ENCODE measurements around the gene SHFL.

SHFL gene

GRCh38 chr19:10088949-10089554, 2.9 kb downstream of the SHFL start:
- DNase-seq = no peak
- H3K27me3 ChIP-seq (replicated peaks) = no peaks in the 10 kb centered on the region
- in situ Hi-C loops (cut with HindIII; ENCODE audit: low pct_ligation_motif_present, low sequenced_read_pairs) = no loop called here
- H3K27ac ChIP-seq = no peak overlapping the region
- peaks cover 18% of the 10 kb centered on the region for H3K36me3 ChIP-seq (replicated peaks)
- no peak for TF ChIP-seq CTCF (IDR thresholded peaks at IDR 0.05; ENCODE audit: low read depth, low read length, missing control alignments)
- no peak overlapping the region for H3K4me3 ChIP-seq (ENCODE audit: low read depth, low read length)

- H3K27me3 ChIP-seq (replicated peaks) = no peaks in the 10 kb centered on the region
- TF ChIP-seq CTCF (IDR thresholded peaks at IDR 0.05; ENCODE audit: low read depth, low read length, missing control alignments) = no peak
- H3K36me3 ChIP-seq (replicated peaks) = peaks cover 18% of the 10 kb centered on the region
- in situ Hi-C loops (cut with HindIII; ENCODE audit: low pct_ligation_motif_present, low sequenced_read_pairs) = no loop called here
- H3K27ac ChIP-seq = no peak overlapping the region
- DNase-seq = no peak
- H3K4me3 ChIP-seq (ENCODE audit: low read depth, low read length) = no peak overlapping the region
These were observed 3.8 kb downstream of the SHFL start for GRCh38 chr19:10089801-10090375.

GRCh38 chr19:10091370-10091687, 5.2 kb downstream of the SHFL start:
- H3K27ac ChIP-seq = no peak overlapping the region
- no peaks in the 10 kb centered on the region for H3K27me3 ChIP-seq (replicated peaks)
- in situ Hi-C loops (cut with HindIII; ENCODE audit: low pct_ligation_motif_present, low sequenced_read_pairs) = no loop called here
- H3K36me3 ChIP-seq (replicated peaks) = peaks cover 18% of the 10 kb centered on the region
- DNase-seq = no peak
- no peak overlapping the region for H3K4me3 ChIP-seq (ENCODE audit: low read depth, low read length)
- no peak for TF ChIP-seq CTCF (IDR thresholded peaks at IDR 0.05; ENCODE audit: low read depth, low read length, missing control alignments)

- Histone ChIP-seq H3K27me3 (replicated peaks) (no peaks in the 10 kb centered on the region), H3K36me3 (replicated peaks) (peaks cover 18% of the 10 kb centered on the region), H3K27ac (no peak overlapping the region), H3K4me3 (ENCODE audit: low read depth, low read length) (no peak overlapping the region)
- DNase-seq = no peak
- in situ Hi-C loops (cut with HindIII; ENCODE audit: low pct_ligation_motif_present, low sequenced_read_pairs) = no loop called here
- no peak for TF ChIP-seq CTCF (IDR thresholded peaks at IDR 0.05; ENCODE audit: low read depth, low read length, missing control alignments)
These were observed 6.0 kb downstream of the SHFL start for GRCh38 chr19:10091895-10092641.

GRCh38 chr19:10092648-10093294, 6.7 kb downstream of the SHFL start:
- H3K36me3 ChIP-seq (replicated peaks) = peaks cover 18% of the 10 kb centered on the region
- no peak overlapping the region for H3K4me3 ChIP-seq (ENCODE audit: low read depth, low read length)
- in situ Hi-C loops (cut with HindIII; ENCODE audit: low pct_ligation_motif_present, low sequenced_read_pairs) = no loop called here
- no peaks in the 10 kb centered on the region for H3K27me3 ChIP-seq (replicated peaks)
- DNase-seq = no peak
- no peak for TF ChIP-seq CTCF (IDR thresholded peaks at IDR 0.05; ENCODE audit: low read depth, low read length, missing control alignments)
- no peak overlapping the region for H3K27ac ChIP-seq

Measured in brain microvascular endothelial cell (primary cell).